CD4-positive, CD25-positive, alpha-beta regulatory T cell (primary cell): Measurements from ENCODE around the gene VSTM2B. TPM values are rescaled to one million over a fixed set of nuclear protein-coding genes. Genes with fewer than 3 reads are reported as not detected.

Source experiments
- ATAC-seq, 2 donors: fragments of 150-1000 bp; cut with Tn5 transposase; one replicate each; pipeline ENCODE4 v1.10.0; 2021; ENCODE audit warnings: low read depth in 2 of 2, moderate number of reproducible peaks in 2 of 2, moderate library complexity in 1 of 2
- DNase-seq, 3 donors: peaks; one replicate each; pipeline versions ENCODE4 v3.0.0 to v3.0.0-alpha.2; 2012 to 2022; ENCODE audit warnings: mixed read lengths in 1 of 3
- H3K27ac ChIP-seq: one replicate; pipeline ENCODE4 v1.7.0; 2013; ENCODE audit warnings: mild to moderate bottlenecking, low read length; ENCODE audit not compliant: insufficient read depth, poor library complexity, severe bottlenecking
- H3K27me3 ChIP-seq: one replicate; pipeline ENCODE4 v1.7.0; 2013; ENCODE audit warnings: low read length; ENCODE audit not compliant: control insufficient read depth, insufficient read depth
- H3K36me3 ChIP-seq: one replicate; pipeline ENCODE4 v1.7.0; 2013; ENCODE audit warnings: mild to moderate bottlenecking, low read length, moderate library complexity; ENCODE audit not compliant: control insufficient read depth, insufficient read depth
- H3K4me1 ChIP-seq: 2 replicates; pipeline ENCODE4 v1.7.0; 2013; ENCODE audit warnings: mild to moderate bottlenecking, low read length; ENCODE audit not compliant: insufficient read depth, control insufficient read depth, poor library complexity, severe bottlenecking
- H3K4me3 ChIP-seq: one replicate; pipeline ENCODE4 v1.7.0; 2013; ENCODE audit warnings: low read depth, mild to moderate bottlenecking, low read length, moderate library complexity
- H3K9me3 ChIP-seq, 2 experiments: 1 replicate in 1 of 2; 2 replicates in 1 of 2; pipeline ENCODE4 v1.7.0; 2013; ENCODE audit warnings: low read length in 2 of 2, mild to moderate bottlenecking in 1 of 2, moderate library complexity in 1 of 2; ENCODE audit not compliant: control insufficient read depth in 2 of 2
- H3K27ac Mint-ChIP-seq, 3 donors: one replicate each; pipeline ENCODE4 v1.8.0; 2020 to 2022; ENCODE audit warnings: mild to moderate bottlenecking in 3 of 3, mixed read lengths in 3 of 3, moderate library complexity in 2 of 3
- H3K27me3 Mint-ChIP-seq: one replicate; pipeline ENCODE4 v1.8.0; 2022; ENCODE audit warnings: mild to moderate bottlenecking, mixed read lengths
- H3K36me3 Mint-ChIP-seq: one replicate; pipeline ENCODE4 v1.8.0; 2020; ENCODE audit warnings: mixed read lengths
- H3K4me1 Mint-ChIP-seq, 4 donors: one replicate each; pipeline ENCODE4 v1.8.0; 2020 to 2022; ENCODE audit warnings: mixed read lengths in 4 of 4, mild to moderate bottlenecking in 1 of 4
- H3K4me3 Mint-ChIP-seq, 4 donors: one replicate each; pipeline ENCODE4 v1.8.0; 2020 to 2022; ENCODE audit warnings: mild to moderate bottlenecking in 4 of 4, mixed read lengths in 4 of 4, moderate library complexity in 3 of 4
- H3K9me3 Mint-ChIP-seq, 7 donors: one replicate each; pipeline ENCODE4 v1.8.0; 2020 to 2022; ENCODE audit warnings: mixed read lengths in 7 of 7, mild to moderate bottlenecking in 3 of 7, moderate library complexity in 2 of 7
- polyA plus RNA-seq, 4 donors: library from polyadenylated mRNA; unstranded; fragments of 300-500 nt; fragmentation: Illumina TruSeq; gene quantifications; one replicate each; pipeline ENCODE4 v1.2.3, GENCODE V29; 2021
- total RNA-seq: library from RNA; stranded (reverse); gene quantifications from one replicate; pipeline ENCODE4 v1.2.3, GENCODE V29; 2022

The VSTM2B gene
- total and polyA plus RNA-seq, 5 donors from 2014 or later = not detected

GRCh38 chr19:29579308-29579910 lies 53.6 kb downstream of the VSTM2B start:
- Histone ChIP-seq H3K9me3 (no peaks in the 10 kb centered on the region), H3K4me1 (no peaks in the 10 kb centered on the region), H3K36me3 (no peaks in the 10 kb centered on the region), H3K4me3 (no peak overlapping the region), H3K27me3 (peaks cover 2% of the 10 kb centered on the region), H3K27ac (no peak overlapping the region)
- ATAC-seq = no peak
- Mint-ChIP-seq H3K9me3 (peaks cover 0 to 9% (median 2%) of the 10 kb centered on the region in 7 donors), H3K36me3 (no peaks in the 10 kb centered on the region), H3K4me3 (no peak overlapping the region), H3K27ac (no peak overlapping the region), H3K4me1 (peaks cover 0 to 13% (median 3%) of the 10 kb centered on the region in 4 donors), H3K27me3 (peaks cover 37% of the 10 kb centered on the region)
- DNase-seq = no peak

GRCh38 chr19:29581398-29581797 lies 55.6 kb downstream of the VSTM2B start:
- H3K27ac Mint-ChIP-seq = no peak overlapping the region
- H3K36me3 Mint-ChIP-seq = no peaks in the 10 kb centered on the region
- H3K4me3 Mint-ChIP-seq = no peak overlapping the region
- H3K9me3 ChIP-seq = no peaks in the 10 kb centered on the region
- DNase-seq (no peak), ATAC-seq (no peak)
- H3K27ac ChIP-seq = no peak overlapping the region
- no peaks in the 10 kb centered on the region for H3K36me3 ChIP-seq
- no peaks in the 10 kb centered on the region for H3K4me1 ChIP-seq
- peaks cover 19% of the 10 kb centered on the region for H3K27me3 Mint-ChIP-seq
- H3K9me3 Mint-ChIP-seq = peaks cover 0 to 9% (median 2%) of the 10 kb centered on the region in 7 donors
- H3K4me3 ChIP-seq = no peak overlapping the region
- H3K4me1 Mint-ChIP-seq = peaks cover 0 to 8% (median 0%) of the 10 kb centered on the region in 4 donors
- peaks cover 2% of the 10 kb centered on the region for H3K27me3 ChIP-seq

- peaks cover 0 to 14% (median 10%) of the 10 kb centered on the region in 4 donors for H3K4me1 Mint-ChIP-seq
- H3K4me1 ChIP-seq = no peaks in the 10 kb centered on the region
- H3K4me3 ChIP-seq = no peak overlapping the region
- H3K27ac Mint-ChIP-seq = peak overlapping the region in 2 of 3 donors; percentile 17 to 31
- H3K27me3 Mint-ChIP-seq = peaks cover 4% of the 10 kb centered on the region
- H3K9me3 Mint-ChIP-seq = peaks cover 0 to 9% (median 2%) of the 10 kb centered on the region in 7 donors
- ATAC-seq (no peak), DNase-seq (no peak)
- H3K27me3 ChIP-seq = no peaks in the 10 kb centered on the region
- no peaks in the 10 kb centered on the region for H3K9me3 ChIP-seq
- H3K36me3 Mint-ChIP-seq = peaks cover 3% of the 10 kb centered on the region
- no peaks in the 10 kb centered on the region for H3K36me3 ChIP-seq
- no peak overlapping the region for H3K4me3 Mint-ChIP-seq
- no peak overlapping the region for H3K27ac ChIP-seq
Measured at GRCh38 chr19:29583196-29583999, 57.6 kb downstream of the VSTM2B start.

GRCh38 chr19:29586401-29586800 lies 60.6 kb downstream of the VSTM2B start:
- Histone ChIP-seq H3K36me3 (no peaks in the 10 kb centered on the region), H3K27me3 (peaks cover 3% of the 10 kb centered on the region), H3K27ac (no peak overlapping the region), H3K4me3 (no peak overlapping the region), H3K9me3 (peaks cover 0 to 3% of the 10 kb centered on the region in 2 experiments), H3K4me1 (no peaks in the 10 kb centered on the region)
- Mint-ChIP-seq H3K36me3 (peaks cover 3% of the 10 kb centered on the region), H3K4me3 (no peak overlapping the region), H3K9me3 (peaks cover 0 to 7% (median 2%) of the 10 kb centered on the region in 7 donors), H3K27ac (no peak overlapping the region), H3K4me1 (peaks cover 0 to 14% (median 10%) of the 10 kb centered on the region in 4 donors), H3K27me3 (peaks cover 4% of the 10 kb centered on the region)
- ATAC-seq (no peak), DNase-seq (no peak)

GRCh38 chr19:29587059-29587458 lies 61.3 kb downstream of the VSTM2B start:
- Histone ChIP-seq H3K36me3 (no peaks in the 10 kb centered on the region), H3K9me3 (peaks cover 0 to 3% of the 10 kb centered on the region in 2 experiments), H3K4me3 (no peak overlapping the region), H3K27me3 (peaks cover 4% of the 10 kb centered on the region), H3K27ac (peak overlapping the region; percentile 63), H3K4me1 (no peaks in the 10 kb centered on the region)
- Mint-ChIP-seq H3K27me3 (peaks cover 9% of the 10 kb centered on the region), H3K36me3 (peaks cover 3% of the 10 kb centered on the region), H3K27ac (peak overlapping the region; percentile 29 to 96 (median 63)), H3K4me3 (no peak overlapping the region), H3K4me1 (peaks cover 0 to 14% (median 10%) of the 10 kb centered on the region in 4 donors), H3K9me3 (peaks cover 0 to 7% (median 0%) of the 10 kb centered on the region in 7 donors)
- DNase-seq = no peak
- ATAC-seq = no peak

GRCh38 chr19:29587518-29587986 lies 61.8 kb downstream of the VSTM2B start:
- peaks cover 0 to 3% of the 10 kb centered on the region in 2 experiments for H3K9me3 ChIP-seq
- H3K4me3 ChIP-seq = no peak overlapping the region
- H3K27ac ChIP-seq = peak overlapping the region; percentile 63

GRCh38 chr19:29588095-29588494 lies 62.3 kb downstream of the VSTM2B start:
- Mint-ChIP-seq H3K9me3 (peaks cover 0 to 7% (median 0%) of the 10 kb centered on the region in 7 donors), H3K27me3 (peaks cover 17% of the 10 kb centered on the region), H3K27ac (peak overlapping the region in 1 of 3 donors; percentile 29)

More at GRCh38 chr19:29587518-29587986, 61.8 kb downstream of the VSTM2B start:
- DNase-seq (peak; percentile 40 to 76 (median 58)), ATAC-seq (peak; percentile 98 to 99)
- H3K27me3 ChIP-seq = peaks cover 6% of the 10 kb centered on the region
- Mint-ChIP-seq H3K27ac (peak overlapping the region; percentile 29 to 96 (median 63)), H3K9me3 (peaks cover 0 to 7% (median 0%) of the 10 kb centered on the region in 7 donors), H3K36me3 (peaks cover 3% of the 10 kb centered on the region), H3K4me3 (no peak overlapping the region), H3K4me1 (peaks cover 0 to 14% (median 10%) of the 10 kb centered on the region in 4 donors), H3K27me3 (peaks cover 13% of the 10 kb centered on the region)
- no peaks in the 10 kb centered on the region for H3K36me3 ChIP-seq
- no peaks in the 10 kb centered on the region for H3K4me1 ChIP-seq

More at GRCh38 chr19:29588095-29588494, 62.3 kb downstream of the VSTM2B start:
- peaks cover 6% of the 10 kb centered on the region for H3K27me3 ChIP-seq
- no peak for DNase-seq
- Mint-ChIP-seq H3K4me1 (peaks cover 0 to 14% (median 10%) of the 10 kb centered on the region in 4 donors), H3K36me3 (peaks cover 3% of the 10 kb centered on the region), H3K4me3 (no peak overlapping the region)
- H3K9me3 ChIP-seq = peaks cover 0 to 3% of the 10 kb centered on the region in 2 experiments
- H3K4me1 ChIP-seq = no peaks in the 10 kb centered on the region
- H3K4me3 ChIP-seq = no peak overlapping the region
- ATAC-seq = no peak
- H3K36me3 ChIP-seq = no peaks in the 10 kb centered on the region
- no peak overlapping the region for H3K27ac ChIP-seq
